CD14-positive monocyte (primary cell): ENCODE results near the gene ROMO1. TPM values are rescaled to one million over a fixed set of nuclear protein-coding genes. Genes with fewer than 3 reads are reported as not detected.

Experiments
- DNase-seq, 3 donors: peaks; one replicate each; pipeline ENCODE4 v3.0.0-alpha.2; 2011 to 2022
- H2AFZ ChIP-seq: 2 replicates; pipeline ENCODE4 v1.6.0; 2012; ENCODE audit warnings: mild to moderate bottlenecking, low read depth, low read length, inconsistent platforms; ENCODE audit not compliant: insufficient read depth, poor library complexity, severe bottlenecking
- H3K27ac ChIP-seq, 2 donors: 1 replicate in 1 of 2; 2 replicates in 1 of 2; pipeline ENCODE4 v1.5.1; 2012 to 2013; ENCODE audit warnings: low read length in 2 of 2, control low read depth in 1 of 2, inconsistent platforms in 1 of 2, low read depth in 1 of 2, mild to moderate bottlenecking in 1 of 2
- H3K27me3 ChIP-seq, 2 donors: one replicate each; pipeline versions ENCODE4 v1.6.0 to v1.6.1; 2011 to 2013; ENCODE audit warnings: low read length in 2 of 2; ENCODE audit not compliant: control insufficient read depth in 2 of 2, insufficient read depth in 2 of 2
- H3K36me3 ChIP-seq, 2 donors: replicated peaks in 1 of 2; 1 replicate in 1 of 2; 2 replicates in 1 of 2; pipeline versions ENCODE4 v1.5.1 to v1.6.1; 2012 to 2013; ENCODE audit warnings: low read length in 2 of 2, control low read depth in 1 of 2, inconsistent platforms in 1 of 2, mild to moderate bottlenecking in 1 of 2; ENCODE audit not compliant: insufficient read depth in 2 of 2, control insufficient read depth in 1 of 2
- H3K4me1 ChIP-seq, 2 donors: 1 replicate in 1 of 2; 2 replicates in 1 of 2; pipeline versions ENCODE4 v1.5.1 to v1.6.1; 2012 to 2013; ENCODE audit warnings: low read length in 2 of 2, control low read depth in 1 of 2, inconsistent platforms in 1 of 2, mild to moderate bottlenecking in 1 of 2, moderate library complexity in 1 of 2; ENCODE audit not compliant: insufficient read depth in 2 of 2, control insufficient read depth in 1 of 2
- H3K4me2 ChIP-seq: replicated peaks from 2 replicates; pipeline ENCODE3; 2012; ENCODE audit warnings: low read length, moderate library complexity, mild to moderate bottlenecking; ENCODE audit not compliant: poor library complexity, severe bottlenecking; ENCODE audit errors: extremely low read depth
- H3K4me3 ChIP-seq, 3 experiments: fragments of 200-600 bp in 1 of 3; sonication (generic) in 1 of 3; replicated peaks in 1 of 3; 1 replicate in 2 of 3; 2 replicates in 1 of 3; pipeline ENCODE4 v1.5.1; 2011 to 2013; ENCODE audit warnings: low read length in 3 of 3, mild to moderate bottlenecking in 3 of 3, control low read depth in 2 of 3, low read depth in 2 of 3, inconsistent platforms in 1 of 3, moderate library complexity in 1 of 3
- H3K79me2 ChIP-seq: 2 replicates; pipeline ENCODE4 v1.6.0; 2012; ENCODE audit warnings: mild to moderate bottlenecking, control low read depth, inconsistent platforms, low read length, moderate library complexity; ENCODE audit not compliant: insufficient read depth
- H3K9ac ChIP-seq: 2 replicates; pipeline ENCODE4 v1.6.0; 2017; ENCODE audit warnings: low read length, mild to moderate bottlenecking; ENCODE audit not compliant: insufficient read depth, poor library complexity, severe bottlenecking
- H3K9me3 ChIP-seq, 2 donors: replicated peaks in 1 of 2; 1 replicate in 1 of 2; 2 replicates in 1 of 2; pipeline versions ENCODE4 v1.5.1 to v1.6.1; 2012 to 2013; ENCODE audit warnings: low read length in 2 of 2, control low read depth in 1 of 2; ENCODE audit not compliant: control insufficient read depth in 1 of 2, insufficient read depth in 1 of 2
- H4K20me1 ChIP-seq: 2 replicates; pipeline ENCODE4 v1.6.0; 2012; ENCODE audit warnings: mild to moderate bottlenecking, low read length, control low read depth, moderate library complexity; ENCODE audit not compliant: insufficient read depth
- H3K27ac Mint-ChIP-seq, 7 donors: one replicate each; pipeline ENCODE4 v1.8.0; 2020; ENCODE audit warnings: mild to moderate bottlenecking in 7 of 7, mixed read lengths in 7 of 7, moderate library complexity in 6 of 7, inconsistent platforms in 2 of 7
- H3K27me3 Mint-ChIP-seq, 3 donors: one replicate each; pipeline ENCODE4 v1.8.0; 2021 to 2022; ENCODE audit warnings: low read depth in 3 of 3, mild to moderate bottlenecking in 3 of 3, mixed read lengths in 3 of 3, moderate library complexity in 3 of 3, inconsistent platforms in 1 of 3
- H3K36me3 Mint-ChIP-seq, 2 donors: one replicate each; pipeline ENCODE4 v1.8.0; 2020; ENCODE audit warnings: mixed read lengths in 2 of 2, inconsistent platforms in 1 of 2, mild to moderate bottlenecking in 1 of 2
- H3K4me1 Mint-ChIP-seq: one replicate; pipeline ENCODE4 v1.8.0; 2020; ENCODE audit warnings: mild to moderate bottlenecking, mixed read lengths
- H3K4me3 Mint-ChIP-seq, 2 donors: one replicate each; pipeline ENCODE4 v1.8.0; 2020; ENCODE audit warnings: mild to moderate bottlenecking in 2 of 2, mixed read lengths in 2 of 2, moderate library complexity in 1 of 2
- H3K9me3 Mint-ChIP-seq, 7 donors: one replicate each; pipeline ENCODE4 v1.8.0; 2020 to 2022; ENCODE audit warnings: mixed read lengths in 7 of 7, mild to moderate bottlenecking in 6 of 7, moderate library complexity in 6 of 7, inconsistent platforms in 2 of 7
- CTCF ChIP-seq: fragments of 200-600 bp; IDR thresholded peaks from one replicate; pipeline ENCODE4 v1.8.0; 2022; ENCODE audit warnings: antibody characterized with exemption, mild to moderate bottlenecking
- WGBS: methylation state at CpG from one replicate; pipeline ENCODE4 v1.1.5; 2013; ENCODE audit warnings: missing lambda C conversion rate; ENCODE audit not compliant: insufficient coverage; 5-methylcytosine and 5-hydroxymethylcytosine counted together
- intact Hi-C, 2 donors: fragments of 100-400 bp; cut with micrococcal nuclease; formaldehyde crosslinking; loops; one replicate each; pipeline versions ENCODE4 v1.15.0 to v1.15.1; 2023
- polyA plus RNA-seq, 3 donors: library from polyadenylated mRNA; depleted of rRNA in 1 of 3; unstranded in 2 of 3; stranded (reverse) in 1 of 3; fragments of 300-500 nt in 2 of 3; fragments of >200 nt in 1 of 3; fragmentation: Illumina TruSeq in 2 of 3; gene quantifications; 1 replicate in 2 of 3; 2 replicates in 1 of 3; pipeline ENCODE4 v1.2.3, GENCODE V29; 2012 to 2021

Gene ROMO1
- polyA plus RNA-seq, 3 donors: 220 to 448 (median 352) TPM

- 98% methylated on average over 7 of the region's 10 CpGs for WGBS
- Mint-ChIP-seq H3K27ac (peak overlapping the region in 5 of 7 donors; percentile 25 to 75 (median 53)), H3K4me1 (peaks cover 47% of the 10 kb centered on the region), H3K9me3 (no peaks in the 10 kb centered on the region), H3K27me3 (no peaks in the 10 kb centered on the region), H3K4me3 (peak overlapping the region in 1 of 2 donors; percentile 27), H3K36me3 (peaks cover 4 to 8% of the 10 kb centered on the region in 2 donors)
- no peak for TF ChIP-seq CTCF
- DNase-seq: no peak
- H3K79me2 ChIP-seq: peaks cover 98% of the 10 kb centered on the region
- H3K9me3 ChIP-seq: no peaks in the 10 kb centered on the region
- no peak overlapping the region for H2AFZ ChIP-seq
- intact Hi-C loops: loop anchor here in 1 of 2 donors (10.0 kb wide), 1 partner anchor 46 kb away; the partner anchor contains the start of gene SPAG4
- no peak overlapping the region for H3K4me3 ChIP-seq
- no peak overlapping the region for H3K9ac ChIP-seq
- peak overlapping the region in 1 of 2 donors; percentile 52 for H3K27ac ChIP-seq
- H3K4me2 ChIP-seq: no peak overlapping the region
- no peaks in the 10 kb centered on the region for H3K27me3 ChIP-seq
- peaks cover 33 to 37% of the 10 kb centered on the region in 2 donors for H3K4me1 ChIP-seq
- H4K20me1 ChIP-seq: peaks cover 62% of the 10 kb centered on the region
- H3K36me3 ChIP-seq: peaks cover 4 to 21% of the 10 kb centered on the region in 2 donors
Measured at GRCh38 chr20:35660122-35660937, 38.9 kb upstream of the ROMO1 start.

DNA sequence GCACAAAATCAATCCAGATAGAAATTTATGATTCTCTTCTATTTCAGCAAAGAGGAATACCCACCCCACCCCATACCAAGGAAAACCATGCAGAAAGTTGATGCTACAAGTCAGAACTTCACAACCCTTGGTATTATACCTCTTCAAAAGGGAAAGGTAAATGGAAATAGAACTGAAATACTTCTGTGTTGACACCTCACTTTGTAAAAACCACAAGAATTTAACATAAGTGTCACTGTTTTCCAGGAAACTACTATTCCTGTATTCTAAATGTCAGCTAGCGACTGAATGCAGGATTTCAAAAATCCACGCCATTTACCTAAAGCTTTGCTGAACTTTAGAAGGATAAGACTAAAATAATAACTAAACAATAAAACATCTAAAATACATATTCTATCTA, 38.2 kb upstream of the ROMO1 start:
- H3K9me3 Mint-ChIP-seq: no peaks in the 10 kb centered on the region
- peaks cover 4 to 8% of the 10 kb centered on the region in 2 donors for H3K36me3 Mint-ChIP-seq
- peak overlapping the region in 2 of 7 donors; percentile 30 to 65 for H3K27ac Mint-ChIP-seq
- Histone ChIP-seq H3K4me3 (no peak overlapping the region), H3K4me2 (peak overlapping the region; percentile 90), H3K27ac (peak overlapping the region in 1 of 2 donors; percentile 52), H3K9me3 (no peaks in the 10 kb centered on the region), H3K4me1 (peaks cover 33 to 37% of the 10 kb centered on the region in 2 donors), H2AFZ (no peak overlapping the region), H3K27me3 (no peaks in the 10 kb centered on the region), H4K20me1 (peaks cover 55% of the 10 kb centered on the region), H3K79me2 (peaks cover 91% of the 10 kb centered on the region), H3K9ac (no peak overlapping the region), H3K36me3 (peaks cover 2 to 14% of the 10 kb centered on the region in 2 donors)
- H3K4me3 Mint-ChIP-seq: no peak overlapping the region
- intact Hi-C loops: loop anchor here in 1 of 2 donors (10.0 kb wide), 1 partner anchor 46 kb away; the partner anchor contains the start of gene SPAG4
- H3K27me3 Mint-ChIP-seq: no peaks in the 10 kb centered on the region
- H3K4me1 Mint-ChIP-seq: peaks cover 47% of the 10 kb centered on the region
- DNase-seq: no peak
- no CpG with 5 or more reads among the region's 2 CpGs for WGBS
- no peak for TF ChIP-seq CTCF
